Neuron (in vitro differentiated cells): ENCODE measurements around the gene PANK1.
"Not testable (repeated sequence)": the region's sequence is repeated elsewhere in the genome, so short reads cannot be mapped to it uniquely, and the experiment has no call there.

ENCODE experiments used
- H2AFZ ChIP-seq: one replicate; pipeline ENCODE4 v1.6.1; 2013; ENCODE audit warnings: low read depth, mild to moderate bottlenecking, inconsistent platforms, low read length, moderate library complexity
- H3K27me3 ChIP-seq: one replicate; pipeline ENCODE4 v1.6.1; 2013; ENCODE audit warnings: low read length; ENCODE audit not compliant: insufficient read depth
- H3K36me3 ChIP-seq: one replicate; pipeline ENCODE4 v1.6.1; 2013; ENCODE audit warnings: low read length; ENCODE audit not compliant: insufficient read depth
- H3K4me1 ChIP-seq: one replicate; pipeline ENCODE4 v1.6.1; 2013; ENCODE audit warnings: low read length; ENCODE audit not compliant: insufficient read depth
- H3K4me3 ChIP-seq: 2 replicates; pipeline ENCODE4 v1.5.1; 2013; ENCODE audit warnings: mild to moderate bottlenecking, low read length, moderate library complexity
- H3K9me3 ChIP-seq: one replicate; pipeline ENCODE4 v1.6.1; 2013; ENCODE audit warnings: low read length

Gene PANK1

GRCh38 chr10:89625041-89625765 is 19.8 kb downstream of the PANK1 start:
- no peaks in the 10 kb centered on the region for H3K4me1 ChIP-seq
- H3K27me3 ChIP-seq, result no peaks in the 10 kb centered on the region
- H3K36me3 ChIP-seq, result peaks cover 4% of the 10 kb centered on the region
- no peak overlapping the region for H2AFZ ChIP-seq
- H3K4me3 ChIP-seq, result no peak overlapping the region
- peaks cover 3% of the 10 kb centered on the region for H3K9me3 ChIP-seq

GRCh38 chr10:89624020-89624419 is 21.0 kb downstream of the PANK1 start:
- Histone ChIP-seq H3K9me3 (peaks cover 3% of the 10 kb centered on the region), H2AFZ (no peak overlapping the region), H3K36me3 (peaks cover 4% of the 10 kb centered on the region), H3K27me3 (no peaks in the 10 kb centered on the region), H3K4me3 (no peak overlapping the region), H3K4me1 (no peaks in the 10 kb centered on the region)

- Histone ChIP-seq H2AFZ (no peak overlapping the region), H3K4me1 (no peaks in the 10 kb centered on the region), H3K4me3 (no peak overlapping the region), H3K9me3 (peaks cover 3% of the 10 kb centered on the region), H3K36me3 (peaks cover 4% of the 10 kb centered on the region), H3K27me3 (no peaks in the 10 kb centered on the region)
These were observed 22.9 kb downstream of the PANK1 start for GRCh38 chr10:89622151-89622550.

- no peak overlapping the region for H3K4me3 ChIP-seq
- H3K4me1 ChIP-seq, result no peaks in the 10 kb centered on the region
- H3K36me3 ChIP-seq, result peaks cover 4% of the 10 kb centered on the region
- no peaks in the 10 kb centered on the region for H3K27me3 ChIP-seq
- H2AFZ ChIP-seq, result no peak overlapping the region
- H3K9me3 ChIP-seq, result peaks cover 3% of the 10 kb centered on the region
These were observed 23.6 kb downstream of the PANK1 start for GRCh38 chr10:89621438-89621837.

GRCh38 chr10:89620296-89620695 is 24.7 kb downstream of the PANK1 start:
- not testable (repeated sequence) for H2AFZ ChIP-seq, H3K4me3 ChIP-seq, H3K4me1 ChIP-seq, H3K27me3 ChIP-seq, H3K36me3 ChIP-seq, H3K9me3 ChIP-seq

- no peak overlapping the region for H3K4me3 ChIP-seq
- no peak overlapping the region for H2AFZ ChIP-seq
- peaks cover 11% of the 10 kb centered on the region for H3K36me3 ChIP-seq
- H3K4me1 ChIP-seq, result no peaks in the 10 kb centered on the region
- no peaks in the 10 kb centered on the region for H3K27me3 ChIP-seq
- no peaks in the 10 kb centered on the region for H3K9me3 ChIP-seq
These were observed 29.2 kb downstream of the PANK1 start for GRCh38 chr10:89615824-89616223.

- H3K27me3 ChIP-seq, result no peaks in the 10 kb centered on the region
- H2AFZ ChIP-seq, result no peak overlapping the region
- no peaks in the 10 kb centered on the region for H3K4me1 ChIP-seq
- no peaks in the 10 kb centered on the region for H3K9me3 ChIP-seq
- peaks cover 18% of the 10 kb centered on the region for H3K36me3 ChIP-seq
- H3K4me3 ChIP-seq, result no peak overlapping the region
These were observed 29.9 kb downstream of the PANK1 start for GRCh38 chr10:89615112-89615511.

GRCh38 chr10:89613582-89613981 is 31.5 kb downstream of the PANK1 start:
- H3K36me3 ChIP-seq, result peaks cover 33% of the 10 kb centered on the region
- no peaks in the 10 kb centered on the region for H3K27me3 ChIP-seq

GRCh38 chr10:89611282-89611681 is 33.8 kb downstream of the PANK1 start:
- Histone ChIP-seq H2AFZ (no peak overlapping the region), H3K36me3 (peaks cover 44% of the 10 kb centered on the region), H3K4me1 (no peaks in the 10 kb centered on the region), H3K4me3 (no peak overlapping the region), H3K27me3 (no peaks in the 10 kb centered on the region), H3K9me3 (no peaks in the 10 kb centered on the region)

More at GRCh38 chr10:89613582-89613981, 31.5 kb downstream of the PANK1 start:
- Histone ChIP-seq H2AFZ (no peak overlapping the region), H3K4me1 (no peaks in the 10 kb centered on the region), H3K9me3 (no peaks in the 10 kb centered on the region), H3K4me3 (no peak overlapping the region)

GRCh38 chr10:89609833-89610346 is 35.2 kb downstream of the PANK1 start:
- Histone ChIP-seq H3K4me3 (no peak overlapping the region), H2AFZ (no peak overlapping the region), H3K4me1 (no peaks in the 10 kb centered on the region), H3K9me3 (no peaks in the 10 kb centered on the region), H3K27me3 (no peaks in the 10 kb centered on the region), H3K36me3 (peaks cover 44% of the 10 kb centered on the region)

GRCh38 chr10:89604200-89604599 is 40.8 kb downstream of the PANK1 start:
- H3K36me3 ChIP-seq, result peaks cover 30% of the 10 kb centered on the region
- H3K9me3 ChIP-seq, result no peaks in the 10 kb centered on the region
- H3K4me1 ChIP-seq, result no peaks in the 10 kb centered on the region
- H3K4me3 ChIP-seq, result no peak overlapping the region
- H3K27me3 ChIP-seq, result no peaks in the 10 kb centered on the region
- no peak overlapping the region for H2AFZ ChIP-seq

GRCh38 chr10:89602919-89603318 is 42.1 kb downstream of the PANK1 start:
- H3K9me3 ChIP-seq, result no peaks in the 10 kb centered on the region
- H2AFZ ChIP-seq, result no peak overlapping the region
- H3K36me3 ChIP-seq, result peaks cover 36% of the 10 kb centered on the region
- no peaks in the 10 kb centered on the region for H3K4me1 ChIP-seq
- no peaks in the 10 kb centered on the region for H3K27me3 ChIP-seq
- H3K4me3 ChIP-seq, result no peak overlapping the region

- no peaks in the 10 kb centered on the region for H3K9me3 ChIP-seq
- no peak overlapping the region for H2AFZ ChIP-seq
- H3K27me3 ChIP-seq, result no peaks in the 10 kb centered on the region
- no peaks in the 10 kb centered on the region for H3K4me1 ChIP-seq
- peaks cover 37% of the 10 kb centered on the region for H3K36me3 ChIP-seq
- H3K4me3 ChIP-seq, result no peak overlapping the region
These were observed 43.2 kb downstream of the PANK1 start for GRCh38 chr10:89601728-89602361.
